Aorta (tissue), 5 donors: Measurements from ENCODE around the gene SMURF2. TPM values are rescaled to one million over a fixed set of nuclear protein-coding genes. Genes with fewer than 3 reads are reported as not detected.

Experiments used
- ATAC-seq: fragments of 200-7000 bp; cut with Tn5 transposase; one replicate; pipeline ENCODE4 v1.9.1; 2022; ENCODE audit warnings: moderate library complexity; ENCODE audit not compliant: low FRiP score
- DNase-seq, 2 donors: peaks; one replicate each; pipeline ENCODE4 v3.0.0-alpha.2; 2020
- H3K27ac ChIP-seq, 2 donors: one replicate each; pipeline ENCODE4 v1.5.1; 2013; ENCODE audit warnings: low read length in 2 of 2, mild to moderate bottlenecking in 2 of 2, moderate library complexity in 2 of 2, control low read depth in 1 of 2, inconsistent platforms in 1 of 2, low read depth in 1 of 2
- H3K27me3 ChIP-seq, 2 donors: one replicate each; pipeline ENCODE4 v1.6.1; 2013; ENCODE audit warnings: control low read depth in 1 of 2, low read length in 1 of 2, mild to moderate bottlenecking in 1 of 2, moderate library complexity in 1 of 2; ENCODE audit not compliant: insufficient read depth in 2 of 2, control insufficient read depth in 1 of 2
- H3K36me3 ChIP-seq, 2 donors: one replicate each; pipeline ENCODE4 v1.6.1; 2013; ENCODE audit warnings: control low read depth in 1 of 2, low read length in 1 of 2, mild to moderate bottlenecking in 1 of 2; ENCODE audit not compliant: insufficient read depth in 2 of 2, control insufficient read depth in 1 of 2
- H3K4me1 ChIP-seq, 2 donors: one replicate each; pipeline ENCODE4 v1.6.1; 2013; ENCODE audit warnings: low read length in 2 of 2, control low read depth in 1 of 2, mild to moderate bottlenecking in 1 of 2, moderate library complexity in 1 of 2; ENCODE audit not compliant: insufficient read depth in 2 of 2, control insufficient read depth in 1 of 2
- H3K4me3 ChIP-seq, 2 donors: one replicate each; pipeline ENCODE4 v1.5.1; 2013; ENCODE audit warnings: low read length in 2 of 2, control low read depth in 1 of 2, mild to moderate bottlenecking in 1 of 2
- H3K9me3 ChIP-seq: one replicate; pipeline ENCODE4 v1.6.1; 2013; ENCODE audit warnings: mild to moderate bottlenecking, low read length; ENCODE audit not compliant: control insufficient read depth
- WGBS, 2 donors: extraction: QIAGEN DNeasy Blood & Tissue Kit; methylation state at CpG; one replicate each; pipeline ENCODE4 v1.1.7; 2013; 5-methylcytosine and 5-hydroxymethylcytosine counted together
- intact Hi-C, 2 donors: fragments of 100-400 bp; cut with DNase I; formaldehyde crosslinking; loops; one replicate each; pipeline versions ENCODE4 v1.14.2 to v1.15.0; 2022
- polyA plus RNA-seq, 2 donors: library from polyadenylated mRNA; stranded (reverse); fragments of 200-250 nt; gene quantifications; one replicate each; pipeline ENCODE4 v1.2.3, GENCODE V29; 2013
- total RNA-seq, 2 donors: library from RNA; stranded (reverse); fragmentation: NEBNext Ultra II Directional; extraction: Animal tissue kit (Norgen Biotek cat#: 25700); gene quantifications; one replicate each; pipeline ENCODE4 v1.2.1, GENCODE V29; 2021
- donor health status: healthy with polysubstance abuse.
- donor health status: Bipolar disorder and iron deficiency.
- donor health status: DM: no; HTN: no; CAD: no.
- donor health status: DM: no; HTN: no; CAD: no.
- donor health status: DM: yes; HTN: yes; CAD: no.

The SMURF2 gene
- total and polyA plus RNA-seq, 4 donors: 11.3 to 62.1 (median 24.4) TPM

- 83 to 88% methylated on average over 1 of the region's 1 CpG for WGBS, 2 donors
- Histone ChIP-seq H3K9me3 (no peaks in the 10 kb centered on the region), H3K4me1 (no peaks in the 10 kb centered on the region), H3K36me3 (no peaks in the 10 kb centered on the region), H3K27ac (no peak overlapping the region), H3K27me3 (no peaks in the 10 kb centered on the region), H3K4me3 (no peak overlapping the region)
- intact Hi-C loops: no loop called here
- DNase-seq (no peak), ATAC-seq (no peak)
These were observed 58.1 kb downstream of the SMURF2 start for GRCh38 chr17:64603987-64604386.

DNA sequence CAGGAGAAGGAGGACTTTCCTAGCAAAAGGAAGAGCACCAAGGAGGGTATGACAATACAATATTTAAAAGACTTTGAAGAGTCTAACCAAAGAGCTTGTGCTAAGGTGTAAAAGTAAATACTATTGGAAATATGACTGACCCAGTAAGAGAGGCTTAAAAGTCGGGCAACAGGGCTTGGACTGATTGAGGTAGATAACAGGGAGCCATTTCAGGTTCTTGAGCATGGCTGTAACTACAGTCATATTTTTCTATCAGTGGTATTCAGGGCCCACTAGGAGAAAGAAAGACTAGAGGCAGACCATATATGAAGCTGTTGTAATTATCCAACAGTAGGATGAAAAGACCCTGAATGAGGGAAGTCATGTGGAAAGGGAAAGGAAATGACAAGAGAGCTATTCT, 62.3 kb downstream of the SMURF2 start:
- Histone ChIP-seq H3K4me1 (no peaks in the 10 kb centered on the region), H3K9me3 (no peaks in the 10 kb centered on the region), H3K27ac (no peak overlapping the region), H3K36me3 (no peaks in the 10 kb centered on the region), H3K27me3 (no peaks in the 10 kb centered on the region), H3K4me3 (no peak overlapping the region)
- intact Hi-C loops: no loop called here
- ATAC-seq: no peak
- 89 to 92% methylated on average over 1 of the region's 1 CpG for WGBS, 2 donors
- DNase-seq: no peak

DNA sequence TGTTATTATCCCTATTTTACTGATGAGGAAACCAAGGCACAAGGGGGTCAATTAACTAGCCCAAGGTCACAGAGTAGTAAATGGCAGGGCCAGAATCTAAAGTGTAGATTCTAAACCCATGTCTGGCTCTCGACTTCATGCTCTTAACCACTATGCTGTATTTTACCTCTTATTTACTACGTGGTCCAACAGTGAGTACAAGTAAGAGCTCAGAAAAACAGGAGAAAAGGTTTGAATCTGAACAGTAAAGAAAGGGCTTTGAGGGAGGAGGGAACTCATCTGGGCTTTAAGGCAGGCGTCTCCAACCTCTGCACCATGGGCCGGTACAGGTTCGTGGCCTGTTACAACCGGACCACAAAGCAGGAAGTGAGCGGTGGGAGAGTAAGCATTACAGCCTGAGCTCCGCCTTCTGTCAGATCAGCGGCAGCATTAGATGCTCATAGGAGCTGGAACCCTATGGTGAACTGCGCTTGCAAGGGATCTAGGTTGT, 62.9 kb downstream of the SMURF2 start:
- no peaks in the 10 kb centered on the region for H3K36me3 ChIP-seq
- intact Hi-C loops: no loop called here

GRCh38 chr17:64598672-64599071, 63.4 kb downstream of the SMURF2 start:
- H3K4me1 ChIP-seq: no peaks in the 10 kb centered on the region
- H3K27ac ChIP-seq: no peak overlapping the region
- WGBS, 2 donors: 55 to 65% methylated on average over 2 of the region's 2 CpGs
- DNase-seq (no peak), ATAC-seq (no peak)
- intact Hi-C loops: no loop called here
- no peaks in the 10 kb centered on the region for H3K36me3 ChIP-seq
- no peaks in the 10 kb centered on the region for H3K27me3 ChIP-seq
- no peak overlapping the region for H3K4me3 ChIP-seq
- no peaks in the 10 kb centered on the region for H3K9me3 ChIP-seq

More for the DNA sequence above, 62.9 kb downstream of the SMURF2 start:
- no peak overlapping the region for H3K4me3 ChIP-seq
- ATAC-seq (no peak), DNase-seq (no peak)
- 79 to 82% methylated on average over 10 of the region's 10 CpGs for WGBS, 2 donors
- no peaks in the 10 kb centered on the region for H3K4me1 ChIP-seq
- H3K27me3 ChIP-seq: no peaks in the 10 kb centered on the region
- H3K9me3 ChIP-seq: no peaks in the 10 kb centered on the region
- no peak overlapping the region for H3K27ac ChIP-seq

GRCh38 chr17:64596988-64597387, 65.1 kb downstream of the SMURF2 start:
- no peak overlapping the region for H3K27ac ChIP-seq
- no peak for DNase-seq
- no peak for ATAC-seq
- WGBS, 2 donors: 95 to 100% methylated on average over 1 of the region's 1 CpG
- no peak overlapping the region for H3K4me3 ChIP-seq
- intact Hi-C loops: no loop called here
- no peaks in the 10 kb centered on the region for H3K9me3 ChIP-seq
- H3K4me1 ChIP-seq: no peaks in the 10 kb centered on the region
- peaks cover 0 to under 1% of the 10 kb centered on the region in 2 donors for H3K36me3 ChIP-seq
- H3K27me3 ChIP-seq: no peaks in the 10 kb centered on the region

GRCh38 chr17:64596439-64596838, 65.7 kb downstream of the SMURF2 start:
- H3K27me3 ChIP-seq: no peaks in the 10 kb centered on the region
- DNase-seq: no peak
- H3K4me1 ChIP-seq: no peaks in the 10 kb centered on the region
- H3K36me3 ChIP-seq: peaks cover 0 to 2% of the 10 kb centered on the region in 2 donors
- H3K9me3 ChIP-seq: no peaks in the 10 kb centered on the region
- no peak overlapping the region for H3K27ac ChIP-seq
- WGBS, 2 donors: 89 to 97% methylated on average over 2 of the region's 2 CpGs
- intact Hi-C loops: no loop called here
- no peak overlapping the region for H3K4me3 ChIP-seq
- ATAC-seq: no peak

DNA sequence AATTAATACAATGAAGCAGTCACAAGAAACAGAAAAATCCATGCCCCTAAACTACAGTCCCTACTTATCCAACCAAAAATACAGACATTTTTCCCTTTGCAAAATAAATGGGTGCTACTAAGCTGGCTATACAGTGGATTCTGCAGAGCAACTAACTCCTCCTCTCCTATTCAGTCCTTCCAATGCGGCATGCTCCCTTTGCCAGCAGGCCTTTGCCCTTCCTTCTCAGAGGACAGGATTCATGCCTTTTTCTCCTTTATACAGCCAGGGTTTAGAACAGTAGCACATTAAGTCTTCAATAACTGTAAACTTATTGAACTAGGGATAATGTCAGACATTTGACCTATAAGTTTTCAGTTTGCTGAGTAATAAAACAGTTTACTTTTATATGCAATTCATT, 70.2 kb downstream of the SMURF2 start:
- H3K9me3 ChIP-seq: no peaks in the 10 kb centered on the region
- no peak overlapping the region for H3K4me3 ChIP-seq
- ATAC-seq (no peak), DNase-seq (no peak)
- WGBS, 2 donors: 83 to 87% methylated on average over 1 of the region's 1 CpG
- H3K27ac ChIP-seq: no peak overlapping the region
- no peaks in the 10 kb centered on the region for H3K27me3 ChIP-seq
- H3K4me1 ChIP-seq: no peaks in the 10 kb centered on the region
- intact Hi-C loops: no loop called here
- H3K36me3 ChIP-seq: peaks cover 0 to 2% of the 10 kb centered on the region in 2 donors

GRCh38 chr17:64585146-64585545, 77.0 kb downstream of the SMURF2 start:
- H3K27me3 ChIP-seq: no peaks in the 10 kb centered on the region
- 82 to 87% methylated on average over 2 of the region's 2 CpGs for whole genome bisulfite sequencing, 2 donors
- peaks cover 2 to 6% of the 10 kb centered on the region in 2 donors for H3K36me3 ChIP-seq
- no peak for ATAC-seq
- no peaks in the 10 kb centered on the region for H3K4me1 ChIP-seq
- DNase-seq: no peak
- H3K27ac ChIP-seq: no peak overlapping the region
- no peak overlapping the region for H3K4me3 ChIP-seq
- intact Hi-C loops: no loop called here
- no peaks in the 10 kb centered on the region for H3K9me3 ChIP-seq

GRCh38 chr17:64583038-64583437, 79.1 kb downstream of the SMURF2 start:
- WGBS, 2 donors: 87 to 89% methylated on average over 3 of the region's 3 CpGs
- intact Hi-C loops: no loop called here

More at GRCh38 chr17:64583038-64583437, 79.1 kb downstream of the SMURF2 start:
- DNase-seq (no peak), ATAC-seq (no peak)
- no peaks in the 10 kb centered on the region for H3K9me3 ChIP-seq
- peaks cover 2 to 9% of the 10 kb centered on the region in 2 donors for H3K36me3 ChIP-seq
- no peaks in the 10 kb centered on the region for H3K27me3 ChIP-seq
- H3K4me3 ChIP-seq: no peak overlapping the region
- no peaks in the 10 kb centered on the region for H3K4me1 ChIP-seq
- H3K27ac ChIP-seq: no peak overlapping the region
